Mesenchymal stem cell (in vitro differentiated cells and primary cell): ENCODE results near the gene IL2RG.

Experiments used
- DNase-seq: peaks from one replicate; pipeline ENCODE4 v3.0.0-alpha.2; 2013
- H2AFZ ChIP-seq: one replicate; pipeline ENCODE4 v1.6.1; 2013; ENCODE audit warnings: low read depth, mild to moderate bottlenecking, control low read depth, inconsistent platforms, low read length, moderate library complexity
- H2AK5ac ChIP-seq: 2 replicates; pipeline ENCODE4 v1.6.1; 2013; ENCODE audit warnings: low read length, moderate library complexity, mild to moderate bottlenecking, inconsistent platforms; ENCODE audit not compliant: severe bottlenecking
- H2BK120ac ChIP-seq: one replicate; pipeline ENCODE4 v1.6.1; 2013; ENCODE audit warnings: low read depth, mild to moderate bottlenecking, inconsistent platforms, low read length, moderate library complexity
- H2BK12ac ChIP-seq, 2 experiments: one replicate each; pipeline ENCODE4 v1.6.1; 2013; ENCODE audit warnings: inconsistent platforms in 2 of 2, low read length in 2 of 2, mild to moderate bottlenecking in 2 of 2, moderate library complexity in 2 of 2, control low read depth in 1 of 2
- H2BK15ac ChIP-seq: one replicate; pipeline ENCODE4 v1.6.1; 2013; ENCODE audit warnings: mild to moderate bottlenecking, low read depth, inconsistent platforms; ENCODE audit not compliant: poor library complexity, severe bottlenecking
- H2BK5ac ChIP-seq: 2 replicates; pipeline ENCODE4 v1.6.1; 2013; ENCODE audit warnings: low read depth, mild to moderate bottlenecking, low read length, control low read depth, inconsistent platforms; ENCODE audit not compliant: poor library complexity, severe bottlenecking
- H3K14ac ChIP-seq, 2 experiments: one replicate each; pipeline ENCODE4 v1.6.1; 2013; ENCODE audit warnings: inconsistent platforms in 2 of 2, low read length in 2 of 2, control low read depth in 1 of 2, mild to moderate bottlenecking in 1 of 2, moderate library complexity in 1 of 2
- H3K18ac ChIP-seq, 2 experiments: one replicate each; pipeline ENCODE4 v1.6.1; 2013; ENCODE audit warnings: inconsistent platforms in 2 of 2, low read length in 2 of 2, control low read depth in 1 of 2, low read depth in 1 of 2, mild to moderate bottlenecking in 1 of 2
- H3K23ac ChIP-seq, 2 experiments: one replicate each; pipeline ENCODE4 v1.6.1; 2013; ENCODE audit warnings: inconsistent platforms in 2 of 2, low read length in 2 of 2, mild to moderate bottlenecking in 2 of 2, moderate library complexity in 2 of 2, control low read depth in 1 of 2
- H3K27ac ChIP-seq: 2 replicates; pipeline ENCODE4 v1.5.1; 2013; ENCODE audit warnings: mild to moderate bottlenecking, moderate library complexity, low read length, control low read depth, inconsistent platforms; ENCODE audit not compliant: poor library complexity, severe bottlenecking
- H3K27me3 ChIP-seq, 2 experiments: 2 replicates each; pipeline versions ENCODE4 v1.6.1 to v1.7.0; 2013; ENCODE audit warnings: low read length in 2 of 2, mild to moderate bottlenecking in 2 of 2, moderate library complexity in 2 of 2, control low read depth in 1 of 2, inconsistent platforms in 1 of 2; ENCODE audit not compliant: control insufficient read depth in 1 of 2, insufficient read depth in 1 of 2
- H3K36me3 ChIP-seq, 2 experiments: 2 replicates each; pipeline versions ENCODE4 v1.6.1 to v1.7.0; 2013; ENCODE audit warnings: low read length in 2 of 2, control low read depth in 1 of 2, inconsistent platforms in 1 of 2, low read depth in 1 of 2, mild to moderate bottlenecking in 1 of 2; ENCODE audit not compliant: insufficient read depth in 2 of 2, control insufficient read depth in 1 of 2
- H3K4ac ChIP-seq, 2 experiments: one replicate each; pipeline ENCODE4 v1.6.1; 2013; ENCODE audit warnings: inconsistent platforms in 2 of 2, low read length in 2 of 2, mild to moderate bottlenecking in 2 of 2, moderate library complexity in 2 of 2, control low read depth in 1 of 2, low read depth in 1 of 2
- H3K4me1 ChIP-seq: 2 replicates; pipeline ENCODE4 v1.6.1; 2013; ENCODE audit warnings: low read depth, low read length, control low read depth; ENCODE audit not compliant: control insufficient read depth, insufficient read depth
- H3K4me2 ChIP-seq: 2 replicates; pipeline ENCODE4 v1.6.1; 2013; ENCODE audit warnings: low read length, mild to moderate bottlenecking, inconsistent platforms; ENCODE audit not compliant: poor library complexity, severe bottlenecking
- H3K4me3 ChIP-seq, 2 experiments: 2 replicates each; pipeline versions ENCODE4 v1.5.1 to v1.7.0; 2013; ENCODE audit warnings: low read length in 2 of 2, mild to moderate bottlenecking in 2 of 2, control low read depth in 1 of 2, low read depth in 1 of 2; ENCODE audit not compliant: insufficient read depth in 1 of 2
- H3K79me1 ChIP-seq: replicated peaks from 2 replicates; pipeline ENCODE4 v1.6.1; 2013; ENCODE audit warnings: mild to moderate bottlenecking, control low read depth, low read length, inconsistent platforms; ENCODE audit not compliant: poor library complexity, severe bottlenecking
- H3K9ac ChIP-seq: 2 replicates; pipeline ENCODE4 v1.7.0; 2013; ENCODE audit warnings: mild to moderate bottlenecking, low read length, moderate library complexity
- H3K9me3 ChIP-seq: 2 replicates; pipeline ENCODE4 v1.7.0; 2013; ENCODE audit warnings: mild to moderate bottlenecking, low read length; ENCODE audit not compliant: control insufficient read depth
- H4K8ac ChIP-seq: one replicate; pipeline ENCODE4 v1.6.1; 2013; ENCODE audit warnings: inconsistent platforms, mild to moderate bottlenecking, low read length, moderate library complexity
- H4K91ac ChIP-seq: one replicate; pipeline ENCODE4 v1.6.1; 2013; ENCODE audit warnings: mild to moderate bottlenecking, low read length, inconsistent platforms
- WGBS: methylation state at CpG from one replicate; pipeline ENCODE4 v1.1.7; 2013; ENCODE audit warnings: mixed read lengths; 5-methylcytosine and 5-hydroxymethylcytosine counted together

Gene IL2RG

DNA sequence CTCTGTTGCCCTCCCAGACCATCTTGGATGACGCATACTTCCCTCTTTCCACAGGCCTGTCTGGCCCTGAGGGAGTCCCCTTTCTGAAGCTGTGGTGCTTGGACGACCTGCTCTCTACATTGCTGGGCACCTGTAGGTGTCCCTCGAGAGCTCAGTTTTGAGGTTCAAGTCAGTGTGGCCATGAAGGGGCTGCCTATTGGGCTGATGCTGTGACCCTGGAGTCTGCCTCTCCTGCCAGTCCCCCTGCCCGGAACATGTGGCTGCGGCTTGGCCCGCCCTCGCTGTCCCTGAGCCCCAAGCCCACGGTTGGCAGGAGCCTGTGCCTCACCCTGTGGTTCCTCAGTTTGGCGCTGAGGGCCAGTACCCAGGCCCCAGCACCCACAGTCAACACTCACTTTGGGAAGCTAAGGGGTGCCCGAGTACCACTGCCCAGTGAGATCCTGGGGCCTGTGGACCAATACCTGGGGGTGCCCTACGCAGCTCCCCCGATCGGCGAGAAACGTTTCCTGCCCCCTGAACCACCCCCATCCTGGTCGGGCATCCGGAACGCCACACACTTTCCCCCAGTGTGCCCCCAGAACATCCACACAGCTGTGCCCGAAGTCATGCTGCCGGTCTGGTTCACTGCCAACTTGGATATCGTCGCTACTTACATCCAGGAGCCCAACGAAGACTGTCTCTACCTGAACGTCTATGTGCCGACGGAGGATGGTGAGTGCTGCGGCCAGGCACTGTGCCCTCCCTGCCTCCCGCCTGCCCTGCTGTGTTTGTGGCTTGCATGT, 36.3 kb upstream of the IL2RG start:
- H2BK12ac ChIP-seq = no peak overlapping the region
- WGBS = 97% methylated on average over 21 of the region's 28 CpGs
- DNase-seq = no peak
- H3K27me3 ChIP-seq = peaks cover 0 to 32% of the 10 kb centered on the region in 2 experiments
- no peak overlapping the region for H3K18ac ChIP-seq
- peaks cover 0 to 7% of the 10 kb centered on the region in 2 experiments for H3K36me3 ChIP-seq
- H3K4me3 ChIP-seq = no peak overlapping the region
- H3K4ac ChIP-seq = no peak overlapping the region
- no peak overlapping the region for H2BK120ac ChIP-seq
- no peaks in the 10 kb centered on the region for H3K9me3 ChIP-seq
- no peak overlapping the region for H4K91ac ChIP-seq
- no peak overlapping the region for H2AK5ac ChIP-seq
- no peak overlapping the region for H2BK15ac ChIP-seq
- H2BK5ac ChIP-seq = no peak overlapping the region
- peaks cover 13% of the 10 kb centered on the region for H3K4me1 ChIP-seq
- no peak overlapping the region for H3K4me2 ChIP-seq
- no peak overlapping the region for H3K23ac ChIP-seq
- H3K79me1 ChIP-seq = no peaks in the 10 kb centered on the region
- no peak overlapping the region for H4K8ac ChIP-seq
- no peak overlapping the region for H3K9ac ChIP-seq
- no peak overlapping the region for H2AFZ ChIP-seq
- H3K14ac ChIP-seq = no peak overlapping the region
- H3K27ac ChIP-seq = no peak overlapping the region

DNA sequence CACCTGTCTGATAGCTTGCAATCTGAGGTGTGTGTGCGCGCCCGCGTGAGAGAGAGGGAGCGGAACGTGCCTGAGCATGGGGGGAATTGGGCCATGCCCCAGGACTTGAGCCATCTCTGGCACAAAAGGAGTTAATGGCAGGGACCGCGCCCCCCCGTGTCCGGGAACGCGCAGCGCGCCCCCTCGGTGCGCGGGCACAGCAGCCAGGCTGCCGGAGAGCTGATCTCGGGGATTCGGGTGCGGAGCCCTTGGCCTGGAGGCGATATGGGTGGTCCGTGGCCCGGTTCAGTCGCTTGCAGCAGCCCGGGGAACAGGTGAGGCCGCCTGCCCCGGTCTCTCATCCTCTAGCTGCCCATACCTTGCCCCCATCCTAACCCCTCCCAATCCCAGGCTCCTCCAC, 33.3 kb upstream of the IL2RG start, which contains the start of gene NLGN3:
NLGN3 (plus strand) TSS at position 191 of the 400 bp plus-strand sequence. CDS start 2,909 bp downstream, outside the sequence.
- H4K8ac ChIP-seq = peak within 1 kb of the TSS; percentile 28
- peaks cover 13% of the 10 kb centered on the region for H3K4me1 ChIP-seq
- H4K91ac ChIP-seq = no peak within 1 kb of the TSS
- peak within 1 kb of the TSS; percentile 61 for H3K4me2 ChIP-seq
- DNase-seq = no peak
- peak within 1 kb of the TSS; percentile 40 for H3K9ac ChIP-seq
- H2BK120ac ChIP-seq = no peak within 1 kb of the TSS
- peaks cover 0 to 15% of the 10 kb centered on the region in 2 experiments for H3K27me3 ChIP-seq
- WGBS = 14% methylated on average over 25 of the region's 28 CpGs
- no peak within 1 kb of the TSS for H2BK15ac ChIP-seq
- H3K27ac ChIP-seq = no peak within 1 kb of the TSS
- H3K79me1 ChIP-seq = no peaks in the 10 kb centered on the region
- H3K14ac ChIP-seq = no peak within 1 kb of the TSS
- H3K36me3 ChIP-seq = peaks cover 14 to 22% of the 10 kb centered on the region in 2 experiments
- H3K9me3 ChIP-seq = no peaks in the 10 kb centered on the region
- H3K23ac ChIP-seq = no peak within 1 kb of the TSS
- no peak within 1 kb of the TSS for H2BK5ac ChIP-seq
- H3K18ac ChIP-seq = peak within 1 kb of the TSS; percentile 21 to 49
- no peak within 1 kb of the TSS for H2AK5ac ChIP-seq
- peak within 1 kb of the TSS; percentile 27 for H2AFZ ChIP-seq
- peak within 1 kb of the TSS in 1 of 2 experiments; percentile 63 for H3K4me3 ChIP-seq
- H3K4ac ChIP-seq = no peak within 1 kb of the TSS
- H2BK12ac ChIP-seq = no peak within 1 kb of the TSS

DNA sequence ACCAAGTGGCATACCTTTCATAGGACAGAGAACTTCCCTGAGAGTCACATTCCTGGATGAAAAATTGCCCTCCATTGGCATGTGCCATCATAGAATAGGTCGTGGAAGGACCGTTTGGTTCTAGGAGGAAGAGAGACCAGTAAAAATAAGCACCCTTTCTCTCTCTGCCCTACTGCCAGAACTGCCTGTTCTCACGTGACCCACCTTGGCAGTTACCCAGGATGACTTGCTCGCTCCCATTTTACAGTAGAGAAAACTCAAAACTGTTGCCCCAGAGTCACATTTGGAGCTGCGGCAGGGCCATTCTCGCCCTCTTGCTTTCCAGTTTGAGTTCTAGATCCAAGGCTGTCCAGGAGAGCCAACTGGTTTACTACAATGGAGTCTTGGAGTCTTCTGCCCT, 32.1 kb upstream of the IL2RG start:
- H2BK5ac ChIP-seq = no peak overlapping the region
- WGBS = 98% methylated on average over 6 of the region's 6 CpGs

DNA sequence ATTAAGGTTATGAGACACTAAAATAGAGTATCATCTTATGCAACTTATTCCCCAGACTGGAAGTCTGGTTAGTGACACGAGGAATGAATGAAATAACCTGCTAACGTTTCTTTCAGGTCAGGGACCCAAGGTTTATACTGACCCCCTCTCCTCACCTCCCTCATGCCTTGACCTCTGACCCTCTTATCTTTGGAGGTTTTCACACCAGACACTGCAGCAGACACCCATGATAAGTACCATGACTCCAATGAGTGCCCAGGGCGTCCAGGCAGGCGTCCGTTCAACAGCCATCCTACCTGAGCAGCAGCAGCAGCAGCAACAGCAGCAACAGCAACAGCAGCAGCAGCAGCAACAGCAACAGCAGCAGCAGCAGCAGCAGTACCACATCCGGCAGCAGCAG, 29.1 kb upstream of the IL2RG start:
- Histone ChIP-seq H4K91ac (no peak overlapping the region), H2AFZ (no peak overlapping the region), H2BK12ac (no peak overlapping the region), H3K36me3 (peaks cover 47 to 51% of the 10 kb centered on the region in 2 experiments), H3K9ac (no peak overlapping the region), H4K8ac (no peak overlapping the region), H2BK5ac (no peak overlapping the region), H3K27ac (no peak overlapping the region), H3K4me1 (peaks cover 9% of the 10 kb centered on the region), H3K9me3 (no peaks in the 10 kb centered on the region), H3K14ac (no peak overlapping the region), H2BK120ac (no peak overlapping the region), H3K18ac (no peak overlapping the region), H3K4ac (no peak overlapping the region), H3K4me3 (no peak overlapping the region), H3K79me1 (no peaks in the 10 kb centered on the region), H3K27me3 (peaks cover 0 to 19% of the 10 kb centered on the region in 2 experiments), H3K4me2 (no peak overlapping the region), H2AK5ac (no peak overlapping the region), H2BK15ac (no peak overlapping the region), H3K23ac (no peak overlapping the region)
- DNase-seq = no peak
- 72% methylated on average over 6 of the region's 6 CpGs for WGBS

More for the DNA sequence above, 32.1 kb upstream of the IL2RG start:
- no peak overlapping the region for H3K27ac ChIP-seq
- H3K36me3 ChIP-seq = peaks cover 23 to 24% of the 10 kb centered on the region in 2 experiments
- peaks cover 15% of the 10 kb centered on the region for H3K4me1 ChIP-seq
- H3K4me2 ChIP-seq = no peak overlapping the region
- no peak for DNase-seq
- H3K27me3 ChIP-seq = peaks cover 0 to 20% of the 10 kb centered on the region in 2 experiments
- H3K18ac ChIP-seq = no peak overlapping the region
- no peak overlapping the region for H2AFZ ChIP-seq
- no peaks in the 10 kb centered on the region for H3K79me1 ChIP-seq
- no peak overlapping the region for H4K91ac ChIP-seq
- H2BK15ac ChIP-seq = no peak overlapping the region
- no peak overlapping the region for H2BK12ac ChIP-seq
- H3K23ac ChIP-seq = no peak overlapping the region
- no peak overlapping the region for H2BK120ac ChIP-seq
- no peak overlapping the region for H3K4ac ChIP-seq
- no peak overlapping the region for H2AK5ac ChIP-seq
- H4K8ac ChIP-seq = no peak overlapping the region
- no peaks in the 10 kb centered on the region for H3K9me3 ChIP-seq
- H3K4me3 ChIP-seq = no peak overlapping the region
- no peak overlapping the region for H3K9ac ChIP-seq
- H3K14ac ChIP-seq = no peak overlapping the region
